ENCODE results near the gene TMEM9.

- TF ChIP-seq CTCF (IDR thresholded peaks at IDR 0.05) (peak; percentile 60 to 85 (median 80)), POLR2A (IDR thresholded peaks at IDR 0.05) (peak in 1 of 2 donors; percentile 55)
Observed at GRCh38 chr1:201114245-201115131, 39.8 kb downstream of the TMEM9 start.
